NOMO-1 treated with dmso at 0.1 percent for 144 hours (cell line): Measurements from ENCODE around the gene SMAD7.
A peak's percentile ranks its signal among the peaks of the same experiment; 100 is the strongest.

Experiments used
- DNase-seq: peaks from one replicate; lab custom pipeline; 2025; ENCODE audit not compliant: unreplicated experiment; lab: John Stamatoyannopoulos, UW

The SMAD7 gene

DNA sequence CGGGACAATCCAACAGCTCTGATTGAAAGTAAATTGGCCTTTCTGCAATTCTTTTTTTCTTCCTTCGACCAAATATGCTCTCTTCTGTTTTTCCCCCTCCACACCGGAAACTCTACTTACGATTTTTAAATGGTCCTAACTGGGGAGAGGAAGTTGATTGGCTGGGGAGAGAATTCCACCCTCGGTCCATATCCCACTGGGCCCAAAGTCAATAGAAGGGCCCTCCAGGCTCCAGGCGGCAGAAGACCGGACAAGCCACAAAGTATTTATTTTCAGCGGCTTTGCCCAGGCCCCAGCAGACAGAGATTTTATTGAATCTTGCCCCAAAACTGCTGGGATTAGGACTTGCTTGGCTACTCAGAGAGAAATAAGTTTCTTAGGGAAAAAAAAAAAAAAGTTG is 37.1 kb upstream of the SMAD7 start:
- DNase-seq: no peak

DNA sequence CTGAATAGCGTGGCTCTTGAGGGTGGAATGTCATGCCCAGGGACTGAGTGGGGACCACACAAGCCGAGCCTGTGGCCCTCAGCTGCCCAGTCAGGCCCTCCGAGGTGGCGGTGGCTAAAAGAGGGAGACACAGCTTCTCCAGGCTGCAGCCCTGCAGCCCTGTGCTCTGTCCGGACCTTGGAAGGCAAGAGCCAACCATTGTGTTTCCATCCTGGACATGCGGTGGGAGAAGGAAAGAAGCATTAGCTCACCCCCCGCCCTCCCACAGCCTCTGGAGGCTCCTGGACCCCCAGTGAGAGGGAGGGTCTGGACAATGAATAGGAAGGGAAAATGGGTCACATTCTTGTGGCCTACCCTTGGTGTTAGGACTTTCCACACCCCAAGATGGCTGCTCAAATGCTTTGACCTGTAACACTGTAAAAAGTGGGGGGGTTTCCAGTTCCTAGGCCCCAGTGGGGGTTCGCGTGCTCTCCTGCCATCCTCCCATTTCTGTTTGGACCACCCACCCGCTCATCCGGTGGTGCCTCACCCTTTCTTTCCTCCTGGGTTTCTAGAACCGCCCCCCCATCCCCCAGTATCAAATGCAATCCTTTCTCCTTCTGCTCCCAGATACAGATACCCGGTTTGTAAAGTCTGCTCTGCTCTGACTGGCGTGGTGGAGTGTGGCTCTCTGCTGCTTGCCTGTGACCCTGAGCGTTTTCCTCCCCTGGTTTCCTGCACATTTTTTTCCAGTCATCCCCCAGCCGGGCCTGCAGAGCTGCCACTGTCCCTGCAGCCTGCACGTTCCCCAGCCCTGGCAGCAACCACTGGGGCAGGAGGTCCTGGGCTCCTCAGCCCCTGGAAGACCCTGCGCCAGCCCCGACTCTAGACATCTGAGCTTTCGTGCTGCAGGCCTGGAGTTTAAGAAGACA is 36.3 kb upstream of the SMAD7 start:
- no peak for DNase-seq

DNA sequence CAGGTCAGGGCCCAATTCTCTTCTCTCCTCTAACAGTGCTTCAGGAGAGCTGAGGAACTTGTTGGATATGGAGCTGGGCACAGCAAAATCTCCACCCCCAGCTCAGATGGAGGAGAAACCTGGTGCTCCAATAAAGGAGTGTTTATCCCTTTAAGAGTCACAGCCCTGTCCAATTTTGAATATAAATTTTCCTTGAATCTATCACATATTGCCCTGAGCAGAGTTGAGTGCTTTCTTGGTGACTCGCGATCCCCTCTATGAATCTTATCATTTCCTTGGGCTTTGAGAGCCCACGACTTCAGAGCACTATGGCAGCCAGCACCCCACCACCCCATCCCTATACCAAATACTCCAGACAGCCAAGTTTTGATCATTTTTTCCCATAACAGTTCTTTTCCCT is 34.4 kb upstream of the SMAD7 start:
- DNase-seq: no peak

DNA sequence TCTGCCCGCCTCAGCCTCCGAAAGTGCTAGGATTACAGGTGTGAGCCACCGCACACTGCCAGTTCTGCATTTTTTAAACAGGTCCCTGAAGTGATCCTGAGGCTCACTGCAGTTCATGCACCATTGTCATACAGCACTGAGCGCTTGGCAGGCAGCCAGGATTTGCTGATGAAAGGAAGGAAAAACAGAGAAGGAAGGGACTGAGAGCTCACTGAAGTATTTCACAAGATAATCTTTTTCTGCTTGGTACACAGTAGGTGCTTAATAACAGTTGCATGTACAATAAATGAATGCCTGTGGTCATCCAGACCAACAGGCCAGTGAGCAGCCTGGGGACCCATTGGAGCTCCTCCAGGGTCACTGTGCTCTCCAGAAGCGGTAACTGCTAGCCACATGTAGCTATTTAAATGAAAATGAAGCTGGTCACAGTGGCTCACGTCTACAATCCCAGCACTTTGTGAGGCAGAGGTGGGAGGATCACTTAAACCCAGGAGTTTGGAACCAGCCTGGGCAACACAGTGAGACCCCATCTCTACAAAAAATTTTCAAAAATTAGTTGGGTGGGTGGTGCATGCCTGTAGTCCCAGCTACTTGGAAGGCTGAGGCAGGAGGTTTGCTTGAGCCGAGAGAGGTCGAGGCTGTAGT is 33.1 kb upstream of the SMAD7 start:
- DNase-seq: no peak

DNA sequence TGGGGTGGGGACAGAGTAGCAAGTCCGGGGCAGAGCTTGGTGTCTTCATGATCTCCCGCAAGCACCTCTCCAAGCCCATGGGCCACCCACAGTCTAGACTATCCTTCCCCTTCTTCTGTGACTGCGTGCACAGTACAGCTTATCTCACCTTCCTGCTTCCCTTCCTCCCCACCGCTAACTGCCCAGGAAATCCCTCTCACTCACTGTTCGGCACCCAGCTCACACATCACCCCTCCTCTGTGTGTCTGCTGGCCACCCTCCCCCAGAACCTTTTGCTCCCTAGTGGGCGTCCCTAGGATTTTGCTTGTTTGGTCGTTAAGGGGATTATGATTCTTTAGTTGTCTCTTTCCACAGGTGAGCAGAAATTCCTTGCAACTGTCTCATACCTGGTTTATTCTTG is 31.5 kb upstream of the SMAD7 start:
- DNase-seq: no peak

DNA sequence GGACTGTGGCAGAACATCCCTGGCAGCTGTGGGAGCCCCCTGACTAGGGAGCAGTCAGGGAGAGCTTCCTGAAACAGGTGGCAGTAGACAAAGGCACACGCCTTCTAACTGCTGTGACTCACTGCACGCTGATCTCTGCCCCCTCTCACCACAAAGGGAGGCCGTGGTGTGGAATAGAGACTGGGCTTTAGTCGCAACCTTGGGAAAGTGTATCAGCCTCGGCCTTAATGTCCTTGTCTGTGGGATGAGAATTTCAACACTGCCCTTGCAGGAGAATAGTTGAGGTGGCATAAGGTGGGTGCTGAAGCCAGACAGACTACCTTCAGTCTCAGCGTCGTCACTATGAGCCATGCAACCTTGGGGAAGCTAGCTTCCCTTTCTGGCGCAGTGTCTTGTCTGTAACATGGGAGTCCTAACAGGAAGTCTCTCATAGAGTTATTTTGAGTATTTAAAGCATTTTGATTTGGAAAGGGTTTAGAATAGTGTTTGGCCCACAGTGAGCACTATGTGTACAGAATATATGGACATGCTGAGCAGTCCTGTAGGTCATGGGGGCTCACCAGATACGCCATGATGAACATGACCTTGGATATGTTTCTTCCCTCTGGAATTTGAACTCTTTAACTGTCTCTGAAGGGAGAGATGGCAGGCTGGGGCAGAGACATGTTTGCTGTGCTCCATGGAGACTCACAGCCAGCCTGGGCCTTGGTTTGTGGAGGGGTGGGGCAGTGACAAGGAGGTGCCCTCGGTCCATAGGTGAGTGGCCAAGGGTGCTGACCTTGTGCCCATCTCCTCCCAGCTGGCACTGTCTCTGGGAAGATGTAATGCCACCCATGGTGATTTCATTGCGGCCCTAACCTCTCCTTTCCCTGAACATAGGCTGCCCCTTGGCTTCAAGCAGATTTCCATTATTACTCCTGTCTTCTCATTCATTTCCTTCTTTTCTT is 29.5 kb upstream of the SMAD7 start:
- DNase-seq: peak; percentile 65

DNA sequence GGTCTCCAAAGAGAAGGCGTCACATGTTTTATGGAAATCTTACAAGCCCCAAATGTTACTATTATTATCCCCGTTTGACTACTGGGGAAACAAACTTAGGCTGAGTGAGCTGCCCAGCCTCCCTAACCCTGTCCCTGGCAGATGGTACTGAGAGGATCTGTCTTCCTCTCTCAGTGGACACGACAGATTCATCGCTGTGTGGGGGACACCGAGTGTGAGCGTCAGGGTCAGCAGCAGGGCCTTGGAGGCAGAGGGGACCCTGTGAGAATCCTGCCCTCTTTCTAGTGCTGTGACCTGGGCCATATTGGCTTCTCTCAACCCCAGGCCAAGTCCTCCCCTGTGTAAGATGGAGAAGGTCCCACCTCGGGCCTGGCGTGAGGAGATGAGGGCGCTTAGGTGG is 27.1 kb upstream of the SMAD7 start:
- no peak for DNase-seq

DNA sequence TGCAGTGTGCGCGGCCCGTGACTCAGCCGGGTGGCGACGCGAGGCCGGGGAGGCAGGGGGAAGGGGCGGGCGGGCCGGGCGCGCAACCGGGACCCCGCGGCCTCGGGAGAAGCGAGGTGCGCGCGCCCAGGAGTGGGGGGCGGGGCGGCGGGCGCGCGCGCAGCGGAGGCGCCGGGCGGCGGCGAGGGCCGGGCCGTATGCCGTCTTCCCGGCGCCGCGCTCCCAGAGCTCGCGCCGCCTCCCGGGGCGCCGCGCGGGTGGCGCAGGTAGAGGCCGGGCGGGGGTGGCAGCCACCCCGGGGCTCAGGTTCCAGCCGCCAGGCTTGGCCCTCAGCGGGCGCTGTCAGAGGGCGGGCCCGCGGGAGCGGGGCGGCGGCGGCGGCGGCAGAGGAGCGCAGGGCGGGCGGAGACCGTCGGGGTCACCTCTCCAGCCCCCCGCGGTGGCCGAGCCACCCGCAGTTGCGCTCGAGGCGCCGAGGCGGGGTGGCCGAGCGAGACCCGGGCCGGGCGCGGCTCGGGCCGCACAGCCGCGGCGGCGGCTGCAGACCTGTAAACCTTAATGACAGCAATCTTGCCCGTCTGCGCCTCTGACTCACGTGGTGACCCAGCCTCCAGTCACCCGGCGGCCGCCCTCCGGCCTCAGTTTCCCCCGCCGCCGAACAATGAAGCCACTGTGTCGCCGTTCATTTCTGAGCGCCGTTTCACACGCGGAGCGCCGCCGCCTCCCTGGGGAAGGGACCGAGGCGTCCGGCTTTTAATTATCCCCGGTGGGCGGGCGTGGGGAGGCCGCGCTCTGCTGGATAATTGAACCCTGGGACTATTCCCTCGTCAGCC is 25.3 kb upstream of the SMAD7 start:
- peak; percentile 61 for DNase-seq

DNA sequence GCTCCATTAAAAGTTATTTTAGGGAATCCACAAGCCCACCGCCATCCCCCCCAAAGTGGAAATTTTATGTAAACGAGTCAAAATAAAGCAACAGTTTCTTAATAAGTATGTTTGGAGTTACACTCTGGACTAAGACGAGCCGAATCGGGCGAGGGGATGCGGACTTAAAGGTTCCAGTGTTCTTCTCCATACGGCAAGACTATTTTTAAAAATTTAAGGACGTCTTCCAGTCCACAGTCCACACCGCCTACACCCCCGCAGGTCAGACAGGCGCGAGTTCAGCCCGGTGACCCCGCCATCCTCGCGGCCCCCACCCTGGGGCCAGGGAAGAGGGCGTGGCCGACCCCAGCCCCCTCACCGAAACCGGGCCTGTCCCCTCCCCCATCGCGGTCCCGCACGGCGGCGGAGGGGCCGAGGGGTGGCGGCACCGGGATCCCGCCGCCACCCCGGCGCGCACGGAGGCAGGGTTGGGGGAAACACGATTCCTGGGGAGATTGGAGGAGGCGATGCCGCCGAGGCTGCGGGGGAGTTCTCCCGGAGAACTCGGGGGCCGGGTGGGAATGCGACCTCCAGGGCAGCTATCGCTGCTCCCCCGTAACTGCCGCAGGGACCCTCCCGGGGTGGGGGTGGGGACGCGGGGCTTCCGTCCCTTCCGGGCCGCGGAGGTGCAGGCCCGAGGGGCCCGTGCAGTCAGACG is 24.5 kb upstream of the SMAD7 start:
- no peak for DNase-seq

DNA sequence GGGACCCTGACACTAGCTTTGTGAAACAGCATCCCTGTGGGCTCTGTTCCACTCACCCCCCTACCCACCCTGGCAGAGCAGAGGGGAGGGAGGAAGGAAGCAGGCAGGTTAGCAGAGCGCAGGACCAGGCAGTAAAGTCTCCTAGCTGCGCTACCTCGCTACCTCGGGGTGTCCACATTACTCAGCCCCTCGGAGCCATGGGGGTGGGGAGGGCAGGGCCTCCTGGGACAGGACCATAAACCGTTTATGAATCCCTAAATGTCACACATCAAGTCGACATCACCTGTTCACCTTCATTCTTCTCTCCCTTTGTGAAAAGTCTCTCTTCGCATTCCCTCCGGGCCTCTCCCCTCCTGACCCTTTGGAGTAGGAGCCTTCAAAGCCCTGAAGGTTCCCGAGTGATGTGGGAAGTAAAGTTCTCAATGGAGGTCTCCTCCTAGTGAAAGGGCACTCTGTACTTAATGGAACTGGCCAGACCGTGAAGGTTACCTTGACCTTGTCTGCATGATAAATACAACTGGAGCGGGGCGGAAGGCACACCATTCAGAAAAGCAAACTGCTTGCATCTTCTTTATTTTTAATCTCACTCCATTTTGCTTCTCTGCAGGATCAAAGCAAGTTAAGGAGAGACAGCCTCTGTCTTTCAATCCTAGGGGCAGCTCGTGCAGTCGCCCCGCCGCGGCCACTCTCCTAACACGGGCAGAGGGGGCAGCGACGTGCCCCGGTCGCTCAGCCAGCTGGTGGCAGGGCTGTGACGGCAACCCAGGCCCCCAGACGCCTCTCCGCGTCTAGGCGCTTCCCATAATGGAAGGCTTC is 23.7 kb upstream of the SMAD7 start:
- DNase-seq: no peak

DNA sequence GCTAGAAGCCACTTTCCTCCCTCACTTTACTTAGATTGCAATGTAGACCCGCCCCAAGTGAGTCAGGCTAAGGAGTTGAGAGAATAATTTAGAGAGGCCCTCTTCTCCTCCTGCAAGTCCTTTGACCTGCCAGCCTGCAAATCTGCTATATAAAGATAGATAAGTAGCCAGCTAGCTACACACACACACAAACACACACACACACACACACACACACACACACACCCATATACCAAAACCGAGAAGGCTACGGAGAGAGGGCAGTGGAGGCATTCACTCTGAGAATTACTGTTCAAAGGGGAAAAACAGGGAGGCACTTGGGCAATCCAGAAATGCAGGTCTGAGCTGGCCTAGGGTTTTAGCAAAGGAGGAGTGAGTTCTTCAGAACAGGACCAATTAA is 23.0 kb upstream of the SMAD7 start:
- DNase-seq: no peak

DNA sequence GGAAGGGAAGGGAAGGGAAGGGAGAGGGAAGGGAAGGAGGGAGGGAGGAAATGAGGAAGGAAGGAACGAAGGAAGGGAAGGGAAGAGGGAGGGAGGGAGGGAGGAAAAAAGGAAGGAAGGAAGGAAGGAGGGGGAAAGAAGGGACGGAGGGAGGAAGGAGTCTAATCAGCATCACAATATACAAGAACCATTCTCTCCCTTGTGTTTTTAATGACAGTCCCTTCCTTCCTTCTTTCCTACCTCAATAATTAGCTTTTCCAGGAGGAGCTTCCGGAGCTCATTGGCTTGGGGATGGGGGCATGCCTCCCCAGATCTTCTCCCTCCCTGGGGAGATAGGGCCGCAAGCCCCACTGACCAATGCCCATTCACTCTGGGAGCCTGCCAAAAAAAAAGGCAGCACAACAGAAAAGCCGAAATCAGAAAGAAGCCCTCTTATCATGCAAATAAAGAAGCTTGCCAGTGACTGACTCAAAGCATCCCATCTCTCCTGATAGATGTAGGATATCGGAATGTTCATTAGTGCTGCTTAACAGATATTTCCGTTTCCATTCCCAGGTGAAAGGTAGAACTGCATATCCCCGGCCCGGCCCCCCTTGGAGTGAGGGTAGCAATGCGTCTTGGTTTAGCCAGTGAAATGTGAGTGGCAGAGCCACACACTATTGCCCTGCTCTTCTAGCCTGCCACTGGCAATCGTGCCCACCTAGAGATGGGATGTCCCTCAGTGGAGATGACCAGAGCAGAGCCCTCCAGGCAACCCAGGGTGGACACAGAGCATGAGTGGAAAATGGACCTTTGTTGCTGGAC is 17.8 kb upstream of the SMAD7 start:
- DNase-seq: no peak

DNA sequence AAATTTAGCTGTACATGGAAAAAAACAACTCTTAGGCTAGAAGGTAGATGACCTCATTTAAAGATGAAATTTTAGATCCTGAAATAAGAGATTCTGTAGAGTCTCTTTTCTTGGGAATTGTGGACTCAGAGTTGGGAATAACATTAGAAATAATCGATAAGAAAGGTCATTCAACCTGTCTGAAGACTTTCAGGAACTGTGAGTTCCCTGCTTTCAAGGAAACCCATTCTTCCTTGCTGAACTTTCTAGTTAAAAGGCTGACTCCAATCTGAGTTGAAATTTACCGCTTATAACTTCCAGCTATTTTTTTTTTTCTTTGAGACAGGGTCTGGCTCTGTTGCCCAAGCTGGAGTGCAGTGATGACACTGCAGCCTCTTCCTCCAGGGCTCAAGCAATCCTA is 16.8 kb upstream of the SMAD7 start:
- DNase-seq: no peak

DNA sequence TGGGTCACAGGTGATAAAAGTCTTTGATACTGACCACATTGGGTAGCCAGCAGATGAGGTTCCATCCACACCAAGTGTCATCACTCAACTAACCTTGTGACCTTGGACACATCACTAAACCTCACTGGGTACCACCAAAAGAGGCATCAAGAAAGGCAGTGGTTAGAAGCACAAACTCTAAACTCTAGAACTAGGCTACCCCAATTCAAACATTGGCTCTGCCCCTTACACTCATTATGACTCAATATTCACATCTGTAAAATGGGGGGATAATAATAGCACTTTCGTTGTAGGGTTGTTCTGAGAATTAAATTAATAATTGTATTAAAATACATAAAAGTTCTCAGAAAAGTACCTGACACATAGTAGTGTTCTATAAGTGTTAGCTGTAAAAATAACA is 15.8 kb upstream of the SMAD7 start:
- no peak for DNase-seq

DNA sequence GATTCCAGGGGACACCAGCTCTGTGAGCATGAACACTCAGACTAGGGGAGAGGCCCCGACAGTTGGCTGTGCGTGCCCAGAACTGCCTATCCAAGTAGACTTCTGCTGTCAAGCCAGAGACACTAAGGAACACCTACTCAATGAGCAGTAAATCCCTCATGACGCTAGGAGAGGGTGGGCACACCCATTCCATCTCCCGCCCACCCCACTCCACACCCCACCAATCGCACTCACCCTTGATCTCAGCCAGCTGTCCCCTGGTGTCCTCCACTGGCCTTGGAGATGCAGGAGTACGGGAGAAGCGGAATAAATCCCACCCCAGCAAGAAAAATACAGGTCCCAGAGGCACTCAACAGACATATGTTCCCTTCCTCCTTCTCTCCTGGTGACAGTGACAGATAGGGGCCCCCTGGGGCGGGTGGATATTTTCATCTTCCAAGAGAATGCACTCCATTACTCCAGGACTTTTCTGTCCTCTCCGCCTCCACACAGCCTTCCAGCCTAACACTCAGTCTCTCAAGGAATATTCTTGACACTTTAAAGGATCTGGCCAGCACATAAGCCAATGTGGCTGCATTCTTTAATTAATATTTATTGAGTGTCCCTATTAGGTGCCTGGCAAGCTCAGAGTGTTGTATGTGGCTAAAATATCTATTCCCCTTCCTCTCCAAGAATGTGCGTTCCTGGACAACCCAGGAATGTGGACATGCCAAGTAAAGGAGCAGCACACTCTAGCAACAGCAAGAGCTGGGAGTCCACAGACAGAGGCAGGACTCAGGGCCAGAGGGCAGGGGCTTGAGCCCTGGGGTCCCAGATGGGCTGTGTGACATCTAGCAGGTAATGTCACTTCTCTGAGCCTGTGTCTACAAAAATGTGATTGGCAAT is 13.1 kb upstream of the SMAD7 start:
- no peak for DNase-seq

DNA sequence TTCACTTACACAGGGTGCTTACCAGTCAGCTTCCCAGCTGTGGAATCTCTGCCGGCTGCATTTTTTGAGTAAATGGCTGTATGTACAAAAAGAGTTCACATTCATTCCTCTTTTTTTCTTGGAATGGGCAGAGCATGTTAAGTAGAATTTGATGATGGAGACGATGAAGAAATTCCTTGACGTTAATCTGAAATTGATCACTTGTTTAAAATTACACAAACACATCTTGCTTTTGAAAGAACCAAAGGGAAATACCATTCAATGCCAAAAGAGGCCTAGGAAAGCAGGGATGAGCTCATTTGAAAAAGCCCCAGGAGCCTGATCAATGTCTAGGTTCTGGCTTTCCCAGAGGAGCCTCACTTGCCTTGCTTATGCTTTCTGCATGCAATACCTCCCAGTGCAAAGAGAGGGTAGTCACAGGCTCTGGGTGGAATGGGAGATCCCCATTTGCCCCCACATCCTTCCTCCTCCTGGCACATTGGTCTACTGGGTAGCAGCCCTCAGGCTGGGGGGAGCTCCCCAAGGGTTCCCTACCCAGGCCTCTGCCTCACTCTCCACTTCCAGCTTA is 12.3 kb upstream of the SMAD7 start:
- no peak for DNase-seq
